Cardiac fibroblast (primary cell): Measurements from ENCODE around the gene WNT4.

Source experiments
- DNase-seq, 2 donors: peaks; one replicate each; pipeline versions ENCODE4 v3.0.0 to v3.0.0-alpha.2; 2010; ENCODE audit warnings: low read depth in 2 of 2
- H3K4me3 ChIP-seq, 2 donors: replicated peaks in 1 of 2; 1 replicate in 1 of 2; 2 replicates in 1 of 2; pipeline ENCODE4 v1.5.1; 2011; ENCODE audit warnings: low read depth in 2 of 2, low read length in 2 of 2, mild to moderate bottlenecking in 2 of 2, moderate library complexity in 1 of 2
- CTCF ChIP-seq: IDR thresholded peaks from one replicate; pipeline ENCODE4 v1.5.1; 2011; ENCODE audit warnings: low read depth, mild to moderate bottlenecking, low read length, inconsistent platforms

WNT4 gene

DNA sequence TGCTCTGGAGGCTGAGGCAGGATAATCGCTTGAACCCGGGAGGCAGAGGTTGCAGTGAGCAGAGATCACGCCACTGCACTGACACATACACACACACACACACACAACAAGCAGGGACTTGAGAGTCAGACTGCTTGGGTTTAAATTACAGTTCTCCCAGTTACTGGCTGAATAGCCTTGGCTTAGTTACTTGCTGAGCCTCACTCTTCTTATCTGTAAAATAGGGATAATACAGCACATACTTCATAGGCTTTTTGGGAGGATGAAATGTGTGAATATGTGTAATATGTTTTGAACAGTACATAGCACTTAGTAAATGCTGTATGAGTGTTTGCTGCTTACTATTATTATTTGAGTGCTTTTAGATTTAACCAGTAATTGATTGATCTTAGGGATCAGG lies 66.6 kb downstream of the WNT4 start:
- no peak for DNase-seq
- no peak overlapping the region for H3K4me3 ChIP-seq
- TF ChIP-seq CTCF, result no peak

- H3K4me3 ChIP-seq, result no peak overlapping the region
- no peak for TF ChIP-seq CTCF
- DNase-seq, result no peak
These were observed 67.2 kb downstream of the WNT4 start for GRCh38 chr1:22075718-22076117.

DNA sequence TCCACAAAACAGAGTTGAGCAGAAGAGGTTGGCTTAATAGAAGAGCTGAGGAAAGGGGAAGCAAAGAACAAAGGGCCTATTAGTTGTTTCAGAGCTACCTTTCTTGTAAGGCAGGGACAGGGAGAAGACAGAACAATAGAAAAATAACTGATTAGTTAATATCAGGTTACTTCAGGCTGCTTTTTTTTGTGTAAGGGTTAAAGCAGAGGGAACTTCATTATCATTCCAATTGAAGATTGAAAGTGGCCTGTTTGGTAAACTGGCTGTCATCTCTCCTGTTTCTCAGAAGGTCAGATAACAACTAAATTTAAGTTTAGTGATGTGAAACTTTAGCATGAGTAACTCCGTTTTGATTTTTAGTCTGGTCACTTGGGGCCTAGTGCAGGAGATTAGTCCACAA lies 68.1 kb downstream of the WNT4 start:
- no peak overlapping the region for H3K4me3 ChIP-seq
- no peak for DNase-seq
- no peak for TF ChIP-seq CTCF

DNA sequence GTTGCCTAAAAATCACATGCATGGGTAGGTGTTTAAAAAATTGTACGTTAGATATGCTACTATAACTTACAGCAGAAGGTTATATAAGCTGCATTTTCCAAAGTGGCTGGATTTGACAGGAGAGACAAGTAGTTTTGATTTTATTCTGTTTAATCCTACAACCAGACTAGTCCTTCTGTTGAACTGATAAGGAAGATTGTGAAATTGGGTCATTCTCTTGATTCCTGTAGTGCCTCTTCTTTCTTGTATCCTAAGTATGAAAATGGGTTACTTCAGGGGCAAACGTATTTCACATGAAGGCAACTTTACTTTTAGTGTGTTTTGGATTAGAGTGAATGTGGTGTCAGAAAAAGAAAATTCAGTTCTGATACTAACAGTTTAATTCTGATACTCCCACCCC lies 71.4 kb downstream of the WNT4 start:
- no peak overlapping the region for H3K4me3 ChIP-seq
- no peak for DNase-seq
- no peak for TF ChIP-seq CTCF
